DND-41 (cell line): ENCODE measurements around the gene CCDC85C.

ENCODE experiments used
- ATAC-seq: fragments of 200-7000 bp; cut with Tn5 transposase; 3 replicates; pipeline ENCODE4 v1.9.1; 2021; ENCODE audit warnings: low read depth; ENCODE audit not compliant: insufficient read depth
- DNase-seq: peaks from one replicate; pipeline ENCODE4 v3.0.0-alpha.2; 2020
- H2AFZ ChIP-seq: 2 replicates; pipeline ENCODE4 v1.6.0; 2012; ENCODE audit warnings: low read depth, low read length
- H3K27ac ChIP-seq: 2 replicates; pipeline ENCODE4 v1.5.1; 2012; ENCODE audit warnings: low read length, inconsistent platforms
- H3K27me3 ChIP-seq: fragments of 200-600 bp; sonication (generic); 2 replicates; pipeline ENCODE4 v1.6.0; 2012; ENCODE audit warnings: low read length, mild to moderate bottlenecking, inconsistent platforms; ENCODE audit not compliant: insufficient read depth, poor library complexity
- H3K36me3 ChIP-seq: 2 replicates; pipeline ENCODE4 v1.5.1; 2012; ENCODE audit warnings: low read length, inconsistent platforms; ENCODE audit not compliant: insufficient read depth
- H3K4me1 ChIP-seq: 2 replicates; pipeline ENCODE4 v1.5.1; 2012; ENCODE audit warnings: mild to moderate bottlenecking, low read length; ENCODE audit not compliant: insufficient read depth
- H3K4me2 ChIP-seq: 2 replicates; pipeline ENCODE4 v1.6.0; 2012; ENCODE audit warnings: mild to moderate bottlenecking, moderate library complexity, low read length, inconsistent platforms; ENCODE audit not compliant: insufficient read depth
- H3K4me3 ChIP-seq, 2 experiments: fragments of 200-600 bp in 1 of 2; shearing (Covaris generic) in 1 of 2; 2 replicates each; pipeline ENCODE4 v1.5.1; 2012 to 2016; ENCODE audit warnings: inconsistent platforms in 2 of 2, low read length in 2 of 2, mild to moderate bottlenecking in 2 of 2, low read depth in 1 of 2, moderate library complexity in 1 of 2
- H3K79me2 ChIP-seq: 2 replicates; pipeline ENCODE4 v1.6.0; 2012; ENCODE audit warnings: low read length, inconsistent platforms; ENCODE audit not compliant: insufficient read depth
- H3K9ac ChIP-seq: 2 replicates; pipeline ENCODE4 v1.6.0; 2012; ENCODE audit warnings: low read depth, mild to moderate bottlenecking, inconsistent platforms, low read length, moderate library complexity
- H3K9me3 ChIP-seq: 2 replicates; pipeline ENCODE4 v1.5.1; 2012; ENCODE audit warnings: low read length, moderate library complexity, mild to moderate bottlenecking, inconsistent platforms; ENCODE audit not compliant: insufficient read depth, severe bottlenecking
- H4K20me1 ChIP-seq: 2 replicates; pipeline ENCODE4 v1.6.0; 2012; ENCODE audit warnings: low read length; ENCODE audit not compliant: insufficient read depth
- CTCF ChIP-seq: IDR thresholded peaks from 2 replicates; pipeline ENCODE4 v1.5.1; 2012; ENCODE audit warnings: borderline replicate concordance, low read length, moderate library complexity, mild to moderate bottlenecking; ENCODE audit not compliant: poor library complexity, severe bottlenecking; ENCODE audit errors: extremely low read depth
- EZH2 ChIP-seq: IDR thresholded peaks from 3 replicates; pipeline ENCODE4 v1.6.1; 2012; ENCODE audit warnings: borderline replicate concordance, low read depth, mild to moderate bottlenecking, moderate library complexity, low read length, inconsistent platforms; ENCODE audit not compliant: severe bottlenecking

The CCDC85C gene

GRCh38 chr14:99612071-99612737, 8.2 kb upstream of the CCDC85C start:
- Histone ChIP-seq H3K79me2 (no peaks in the 10 kb centered on the region), H3K9me3 (no peaks in the 10 kb centered on the region), H2AFZ (no peak overlapping the region), H3K4me2 (no peak overlapping the region), H3K27ac (no peak overlapping the region), H4K20me1 (peaks cover 10% of the 10 kb centered on the region; the same call in 1 of the 2 replicates), H3K36me3 (no peaks in the 10 kb centered on the region), H3K4me1 (no peaks in the 10 kb centered on the region), H3K4me3 (no peak overlapping the region), H3K27me3 (peaks cover 12% of the 10 kb centered on the region), H3K9ac (no peak overlapping the region)
- no peak for TF ChIP-seq CTCF
- no peak for TF ChIP-seq EZH2
- ATAC-seq (no peak), DNase-seq (no peak)

- no peak for TF ChIP-seq EZH2
- no peak for TF ChIP-seq CTCF
- no peak for ATAC-seq
- Histone ChIP-seq H4K20me1 (peaks cover 10% of the 10 kb centered on the region; the same call in 1 of the 2 replicates), H3K9ac (no peak overlapping the region), H3K4me3 (no peak overlapping the region), H3K4me2 (no peak overlapping the region), H3K27ac (no peak overlapping the region), H3K9me3 (no peaks in the 10 kb centered on the region), H2AFZ (no peak overlapping the region), H3K36me3 (no peaks in the 10 kb centered on the region), H3K4me1 (peaks cover 1% of the 10 kb centered on the region; the same call in 1 of the 2 replicates), H3K27me3 (peaks cover 12% of the 10 kb centered on the region), H3K79me2 (no peaks in the 10 kb centered on the region)
- DNase-seq: no peak
These were observed 7.6 kb upstream of the CCDC85C start for GRCh38 chr14:99611646-99612045.

GRCh38 chr14:99609245-99610170, 5.5 kb upstream of the CCDC85C start:
- TF ChIP-seq CTCF (peak; percentile 37), EZH2 (no peak)
- Histone ChIP-seq H3K9me3 (no peaks in the 10 kb centered on the region), H3K79me2 (peaks cover 4% of the 10 kb centered on the region; the same call in 1 of the 2 replicates), H3K4me2 (no peak overlapping the region), H2AFZ (no peak overlapping the region), H3K36me3 (no peaks in the 10 kb centered on the region), H3K9ac (no peak overlapping the region), H3K4me1 (peaks cover 15% of the 10 kb centered on the region), H3K4me3 (no peak overlapping the region), H3K27me3 (peaks cover 4% of the 10 kb centered on the region), H3K27ac (no peak overlapping the region), H4K20me1 (peaks cover 10% of the 10 kb centered on the region; the same call in 1 of the 2 replicates)
- no peak for ATAC-seq
- no peak for DNase-seq
